HepG2 (cell line): Measurements from ENCODE around the gene CTDSP2. TPM values are rescaled to one million over a fixed set of nuclear protein-coding genes. Genes with fewer than 3 reads are reported as not detected.
A peak's percentile ranks its signal among the peaks of the same experiment; 100 is the strongest.

ENCODE experiments used
- DMAP1 ChIP-seq: IDR thresholded peaks from 2 replicates; pipeline ENCODE4 v1.6.1; 2016
- ESRRA ChIP-seq: sonication (generic); formaldehyde crosslinking; IDR thresholded peaks from 2 replicates; pipeline ENCODE4 v1.5.1; 2020; ENCODE audit warnings: mild to moderate bottlenecking, low read depth, missing genetic modification reagents
- GTF2F1 ChIP-seq: fragments of 150-350 bp; IDR thresholded peaks from 2 replicates; pipeline ENCODE4 v1.6.1; 2014; ENCODE audit warnings: low read length
- KDM1A ChIP-seq: IDR thresholded peaks from 2 replicates; pipeline ENCODE4 v1.6.1; 2016; ENCODE audit warnings: missing compliant biosample characterization
- NR2C2 ChIP-seq: sonication (generic); formaldehyde crosslinking; IDR thresholded peaks from 2 replicates; pipeline ENCODE4 v1.4.0; 2020; ENCODE audit warnings: missing genetic modification reagents, mild to moderate bottlenecking, moderate library complexity, borderline replicate concordance
- TARDBP ChIP-seq: sonication (generic); formaldehyde crosslinking; IDR thresholded peaks from 2 replicates; pipeline ENCODE4 v1.8.0; 2022; ENCODE audit warnings: mild to moderate bottlenecking, missing genetic modification reagents
- ZBTB42 ChIP-seq: sonication (generic); formaldehyde crosslinking; IDR thresholded peaks from 2 replicates; pipeline ENCODE4 v1.5.0; 2020; ENCODE audit warnings: mild to moderate bottlenecking, missing genetic modification reagents
- ZNF331 ChIP-seq: sonication (generic); formaldehyde crosslinking; IDR thresholded peaks from 2 replicates; pipeline ENCODE4 v1.4.0; 2020; ENCODE audit warnings: missing genetic modification reagents
- ZNF501 ChIP-seq: sonication (generic); formaldehyde crosslinking; IDR thresholded peaks from 2 replicates; pipeline ENCODE4 v1.5.1; 2020; ENCODE audit warnings: mild to moderate bottlenecking, moderate library complexity, missing genetic modification reagents
- ZNF672 ChIP-seq: sonication (generic); formaldehyde crosslinking; IDR thresholded peaks from 2 replicates; pipeline ENCODE4 v1.8.1; 2022; ENCODE audit warnings: missing genetic modification reagents
- ZNF724P ChIP-seq: sonication (generic); formaldehyde crosslinking; IDR thresholded peaks from 2 replicates; pipeline ENCODE4 v1.8.0; 2022; ENCODE audit warnings: missing genetic modification reagents, borderline replicate concordance
- polyA plus RNA-seq, 8 experiments: library from polyadenylated mRNA; depleted of rRNA in 3 of 8; stranded (reverse) in 7 of 8; unstranded in 1 of 8; fragments of >200 nt; fragmentation: Illumina TruSeq in 4 of 8; extraction: Trizol in 4 of 8; gene quantifications; 2 replicates each; pipeline versions ENCODE4 v1.2.1 to v1.2.3, GENCODE V29; 2011 to 2016; ENCODE audit warnings: low read depth in 4 of 8, missing spikeins in 1 of 8, mixed read lengths in 1 of 8; ENCODE audit not compliant: insufficient read depth in 1 of 8
- total RNA-seq, 5 experiments: library from RNA; depleted of rRNA; stranded (reverse); fragments of >200 nt; fragmentation: Illumina TruSeq; extraction: Trizol; gene quantifications; 2 replicates each; pipeline ENCODE4 v1.2.3, GENCODE V29; 2016; ENCODE audit warnings: low read depth in 1 of 5
- TF ChIP-seq, protein P1 (sequence below): sonication (generic); formaldehyde crosslinking; IDR thresholded peaks from 2 replicates; pipeline ENCODE4 v1.4.0; 2020; ENCODE audit warnings: mild to moderate bottlenecking, missing genetic modification reagents, borderline replicate concordance
- TF ChIP-seq, protein P2 (sequence below): fragments of 450-650 bp; IDR thresholded peaks from 2 replicates; pipeline ENCODE4 v1.6.1; 2017
- TF ChIP-seq, protein P3 (sequence below): sonication (generic); formaldehyde crosslinking; IDR thresholded peaks from 2 replicates; pipeline ENCODE4 v1.4.0; 2020; ENCODE audit warnings: missing genetic modification reagents, borderline replicate concordance
- TF ChIP-seq, protein P4 (sequence below): sonication (generic); formaldehyde crosslinking; IDR thresholded peaks from 2 replicates; pipeline ENCODE4 v1.4.0; 2020; ENCODE audit warnings: missing genetic modification reagents, low read depth, mild to moderate bottlenecking, borderline replicate concordance
- TF ChIP-seq, protein P5 (sequence below): IDR thresholded peaks from 2 replicates; pipeline ENCODE4 v1.6.1; 2018; ENCODE audit warnings: missing genetic modification reagents, mild to moderate bottlenecking, missing compliant biosample characterization

Gene CTDSP2
- total and polyA plus RNA-seq, 2 of the 13 experiments (the other 11 are each of a cell fraction or from before 2014, with no cell fraction given) = 38.1 to 82.5 TPM

DNA sequence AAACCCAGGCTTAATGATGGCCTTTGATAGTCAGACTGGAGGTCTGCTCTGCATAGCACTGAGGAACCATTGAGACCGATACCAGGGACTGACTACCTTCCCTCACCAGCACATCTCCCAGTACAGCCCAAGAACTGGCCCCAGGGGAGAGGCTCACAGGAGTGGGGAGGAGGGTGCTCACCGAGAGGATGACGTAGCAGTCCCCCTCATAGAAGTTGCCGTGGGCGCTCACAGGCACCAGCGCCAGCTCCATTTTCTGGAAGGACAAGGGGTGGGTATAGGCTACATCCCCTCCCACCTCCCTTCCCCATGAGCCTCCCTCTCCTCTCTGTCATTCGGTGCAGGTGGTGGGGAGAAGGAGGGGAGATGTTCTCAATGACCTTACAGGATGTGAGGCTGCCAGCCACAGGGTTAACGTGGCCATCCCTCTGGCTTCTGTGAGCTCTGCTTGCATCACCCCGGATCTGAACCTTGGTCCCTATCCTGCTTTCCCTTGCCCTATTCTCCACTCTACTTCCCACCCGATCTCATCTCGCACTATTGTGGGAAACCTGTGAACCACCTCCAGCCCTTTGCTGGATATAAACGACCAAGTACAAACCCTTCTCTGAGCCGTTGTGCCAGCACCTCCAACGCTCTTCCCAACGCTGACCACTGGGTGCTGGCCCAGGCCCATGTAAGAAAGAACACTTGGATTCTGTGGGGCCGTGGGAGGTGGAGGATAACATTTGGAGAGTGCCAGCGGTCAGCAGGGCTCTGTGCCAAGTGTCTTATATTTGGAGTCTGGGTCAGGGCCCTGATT, 32.4 kb downstream of the CTDSP2 start (continued):
- TF ChIP-seq, protein P1, sequence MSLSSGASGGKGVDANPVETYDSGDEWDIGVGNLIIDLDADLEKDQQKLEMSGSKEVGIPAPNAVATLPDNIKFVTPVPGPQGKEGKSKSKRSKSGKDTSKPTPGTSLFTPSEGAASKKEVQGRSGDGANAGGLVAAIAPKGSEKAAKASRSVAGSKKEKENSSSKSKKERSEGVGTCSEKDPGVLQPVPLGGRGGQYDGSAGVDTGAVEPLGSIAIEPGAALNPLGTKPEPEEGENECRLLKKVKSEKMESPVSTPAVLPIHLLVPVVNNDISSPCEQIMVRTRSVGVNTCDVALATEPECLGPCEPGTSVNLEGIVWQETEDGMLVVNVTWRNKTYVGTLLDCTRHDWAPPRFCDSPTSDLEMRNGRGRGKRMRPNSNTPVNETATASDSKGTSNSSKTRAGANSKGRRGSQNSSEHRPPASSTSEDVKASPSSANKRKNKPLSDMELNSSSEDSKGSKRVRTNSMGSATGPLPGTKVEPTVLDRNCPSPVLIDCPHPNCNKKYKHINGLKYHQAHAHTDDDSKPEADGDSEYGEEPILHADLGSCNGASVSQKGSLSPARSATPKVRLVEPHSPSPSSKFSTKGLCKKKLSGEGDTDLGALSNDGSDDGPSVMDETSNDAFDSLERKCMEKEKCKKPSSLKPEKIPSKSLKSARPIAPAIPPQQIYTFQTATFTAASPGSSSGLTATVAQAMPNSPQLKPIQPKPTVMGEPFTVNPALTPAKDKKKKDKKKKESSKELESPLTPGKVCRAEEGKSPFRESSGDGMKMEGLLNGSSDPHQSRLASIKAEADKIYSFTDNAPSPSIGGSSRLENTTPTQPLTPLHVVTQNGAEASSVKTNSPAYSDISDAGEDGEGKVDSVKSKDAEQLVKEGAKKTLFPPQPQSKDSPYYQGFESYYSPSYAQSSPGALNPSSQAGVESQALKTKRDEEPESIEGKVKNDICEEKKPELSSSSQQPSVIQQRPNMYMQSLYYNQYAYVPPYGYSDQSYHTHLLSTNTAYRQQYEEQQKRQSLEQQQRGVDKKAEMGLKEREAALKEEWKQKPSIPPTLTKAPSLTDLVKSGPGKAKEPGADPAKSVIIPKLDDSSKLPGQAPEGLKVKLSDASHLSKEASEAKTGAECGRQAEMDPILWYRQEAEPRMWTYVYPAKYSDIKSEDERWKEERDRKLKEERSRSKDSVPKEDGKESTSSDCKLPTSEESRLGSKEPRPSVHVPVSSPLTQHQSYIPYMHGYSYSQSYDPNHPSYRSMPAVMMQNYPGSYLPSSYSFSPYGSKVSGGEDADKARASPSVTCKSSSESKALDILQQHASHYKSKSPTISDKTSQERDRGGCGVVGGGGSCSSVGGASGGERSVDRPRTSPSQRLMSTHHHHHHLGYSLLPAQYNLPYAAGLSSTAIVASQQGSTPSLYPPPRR (CRISPR knock-in tag) = no peak
- TF ChIP-seq NR2C2 (CRISPR knock-in tag) (peak; percentile 71; the same call in 1 of the 2 replicates), TARDBP (0 out of 2 replicates have a peak, but pooled peaks have one; percentile 18), GTF2F1 (no peak), ZNF672 (CRISPR knock-in tag) (no peak), KDM1A (CRISPR knock-in tag) (peak; percentile 47; the same call in 1 of the 2 replicates), ESRRA (CRISPR knock-in tag) (peak; percentile 66; the same call in 1 of the 2 replicates), ZBTB42 (CRISPR knock-in tag) (no peak), ZNF331 (CRISPR knock-in tag) (peak; percentile 76), ZNF724P (CRISPR knock-in tag) (no peak), DMAP1 (CRISPR knock-in tag) (peak; percentile 52; the same call in 1 of the 2 replicates), ZNF501 (0 out of 2 replicates have a peak, but pooled peaks have one; percentile 6)
- TF ChIP-seq, protein P2, sequence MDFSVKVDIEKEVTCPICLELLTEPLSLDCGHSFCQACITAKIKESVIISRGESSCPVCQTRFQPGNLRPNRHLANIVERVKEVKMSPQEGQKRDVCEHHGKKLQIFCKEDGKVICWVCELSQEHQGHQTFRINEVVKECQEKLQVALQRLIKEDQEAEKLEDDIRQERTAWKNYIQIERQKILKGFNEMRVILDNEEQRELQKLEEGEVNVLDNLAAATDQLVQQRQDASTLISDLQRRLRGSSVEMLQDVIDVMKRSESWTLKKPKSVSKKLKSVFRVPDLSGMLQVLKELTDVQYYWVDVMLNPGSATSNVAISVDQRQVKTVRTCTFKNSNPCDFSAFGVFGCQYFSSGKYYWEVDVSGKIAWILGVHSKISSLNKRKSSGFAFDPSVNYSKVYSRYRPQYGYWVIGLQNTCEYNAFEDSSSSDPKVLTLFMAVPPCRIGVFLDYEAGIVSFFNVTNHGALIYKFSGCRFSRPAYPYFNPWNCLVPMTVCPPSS = no peak
- TF ChIP-seq, protein P3, sequence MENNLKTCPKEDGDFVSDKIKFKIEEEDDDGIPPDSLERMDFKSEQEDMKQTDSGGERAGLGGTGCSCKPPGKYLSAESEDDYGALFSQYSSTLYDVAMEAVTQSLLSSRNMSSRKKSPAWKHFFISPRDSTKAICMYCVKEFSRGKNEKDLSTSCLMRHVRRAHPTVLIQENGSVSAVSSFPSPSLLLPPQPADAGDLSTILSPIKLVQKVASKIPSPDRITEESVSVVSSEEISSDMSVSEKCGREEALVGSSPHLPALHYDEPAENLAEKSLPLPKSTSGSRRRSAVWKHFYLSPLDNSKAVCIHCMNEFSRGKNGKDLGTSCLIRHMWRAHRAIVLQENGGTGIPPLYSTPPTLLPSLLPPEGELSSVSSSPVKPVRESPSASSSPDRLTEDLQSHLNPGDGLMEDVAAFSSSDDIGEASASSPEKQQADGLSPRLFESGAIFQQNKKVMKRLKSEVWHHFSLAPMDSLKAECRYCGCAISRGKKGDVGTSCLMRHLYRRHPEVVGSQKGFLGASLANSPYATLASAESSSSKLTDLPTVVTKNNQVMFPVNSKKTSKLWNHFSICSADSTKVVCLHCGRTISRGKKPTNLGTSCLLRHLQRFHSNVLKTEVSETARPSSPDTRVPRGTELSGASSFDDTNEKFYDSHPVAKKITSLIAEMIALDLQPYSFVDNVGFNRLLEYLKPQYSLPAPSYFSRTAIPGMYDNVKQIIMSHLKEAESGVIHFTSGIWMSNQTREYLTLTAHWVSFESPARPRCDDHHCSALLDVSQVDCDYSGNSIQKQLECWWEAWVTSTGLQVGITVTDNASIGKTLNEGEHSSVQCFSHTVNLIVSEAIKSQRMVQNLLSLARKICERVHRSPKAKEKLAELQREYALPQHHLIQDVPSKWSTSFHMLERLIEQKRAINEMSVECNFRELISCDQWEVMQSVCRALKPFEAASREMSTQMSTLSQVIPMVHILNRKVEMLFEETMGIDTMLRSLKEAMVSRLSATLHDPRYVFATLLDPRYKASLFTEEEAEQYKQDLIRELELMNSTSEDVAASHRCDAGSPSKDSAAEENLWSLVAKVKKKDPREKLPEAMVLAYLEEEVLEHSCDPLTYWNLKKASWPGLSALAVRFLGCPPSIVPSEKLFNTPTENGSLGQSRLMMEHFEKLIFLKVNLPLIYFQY (CRISPR knock-in tag) = peak; percentile 34; the same call in 1 of the 2 replicates
- TF ChIP-seq, protein P4, sequence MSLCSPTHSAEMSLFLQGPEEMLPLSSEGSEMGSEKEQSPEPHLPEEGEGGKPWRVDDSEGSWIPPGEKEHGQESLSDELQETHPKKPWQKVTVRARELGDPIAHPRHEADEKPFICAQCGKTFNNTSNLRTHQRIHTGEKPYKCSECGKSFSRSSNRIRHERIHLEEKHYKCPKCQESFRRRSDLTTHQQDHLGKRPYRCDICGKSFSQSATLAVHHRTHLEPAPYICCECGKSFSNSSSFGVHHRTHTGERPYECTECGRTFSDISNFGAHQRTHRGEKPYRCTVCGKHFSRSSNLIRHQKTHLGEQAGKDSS = no peak
- TF ChIP-seq, protein P5, sequence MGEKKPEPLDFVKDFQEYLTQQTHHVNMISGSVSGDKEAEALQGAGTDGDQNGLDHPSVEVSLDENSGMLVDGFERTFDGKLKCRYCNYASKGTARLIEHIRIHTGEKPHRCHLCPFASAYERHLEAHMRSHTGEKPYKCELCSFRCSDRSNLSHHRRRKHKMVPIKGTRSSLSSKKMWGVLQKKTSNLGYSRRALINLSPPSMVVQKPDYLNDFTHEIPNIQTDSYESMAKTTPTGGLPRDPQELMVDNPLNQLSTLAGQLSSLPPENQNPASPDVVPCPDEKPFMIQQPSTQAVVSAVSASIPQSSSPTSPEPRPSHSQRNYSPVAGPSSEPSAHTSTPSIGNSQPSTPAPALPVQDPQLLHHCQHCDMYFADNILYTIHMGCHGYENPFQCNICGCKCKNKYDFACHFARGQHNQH (CRISPR knock-in tag) = 0 out of 2 replicates have a peak, but pooled peaks have one; percentile 43
